Measurements from ENCODE around the gene PI4K2B.
"Not testable (repeated sequence)": the region's sequence is repeated elsewhere in the genome, so short reads cannot be mapped to it uniquely, and the experiment has no call there.

PI4K2B gene

DNA sequence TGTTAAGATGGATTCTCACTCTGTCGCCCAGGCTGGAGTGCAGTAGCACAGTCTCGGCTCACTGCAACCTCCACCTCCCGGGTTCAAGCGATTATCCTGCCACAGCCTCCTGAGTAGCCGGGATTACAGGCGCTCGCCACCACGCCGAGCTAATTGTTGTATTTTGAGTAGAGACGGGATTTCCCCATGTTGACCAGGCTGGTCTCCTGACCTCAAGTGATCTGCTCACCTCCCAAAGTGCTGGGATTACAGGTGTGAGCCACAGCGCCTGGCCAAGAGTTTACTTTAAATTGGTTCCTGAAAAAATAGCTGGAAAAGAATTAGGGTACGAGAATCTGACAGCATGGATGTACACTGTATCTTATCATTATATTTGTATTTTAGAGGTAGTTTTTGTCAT lies 20.0 kb downstream of the PI4K2B start:
- not testable (repeated sequence) for H3K27me3 Mint-ChIP-seq, H3K4me3 Mint-ChIP-seq, H3K9me3 Mint-ChIP-seq, ATAC-seq, DNase-seq, H3K27ac Mint-ChIP-seq
- peaks cover 22% of the 10 kb centered on the region for H3K36me3 Mint-ChIP-seq (ENCODE audit: low read depth)
- H3K4me1 Mint-ChIP-seq = peaks cover 27% of the 10 kb centered on the region

DNA sequence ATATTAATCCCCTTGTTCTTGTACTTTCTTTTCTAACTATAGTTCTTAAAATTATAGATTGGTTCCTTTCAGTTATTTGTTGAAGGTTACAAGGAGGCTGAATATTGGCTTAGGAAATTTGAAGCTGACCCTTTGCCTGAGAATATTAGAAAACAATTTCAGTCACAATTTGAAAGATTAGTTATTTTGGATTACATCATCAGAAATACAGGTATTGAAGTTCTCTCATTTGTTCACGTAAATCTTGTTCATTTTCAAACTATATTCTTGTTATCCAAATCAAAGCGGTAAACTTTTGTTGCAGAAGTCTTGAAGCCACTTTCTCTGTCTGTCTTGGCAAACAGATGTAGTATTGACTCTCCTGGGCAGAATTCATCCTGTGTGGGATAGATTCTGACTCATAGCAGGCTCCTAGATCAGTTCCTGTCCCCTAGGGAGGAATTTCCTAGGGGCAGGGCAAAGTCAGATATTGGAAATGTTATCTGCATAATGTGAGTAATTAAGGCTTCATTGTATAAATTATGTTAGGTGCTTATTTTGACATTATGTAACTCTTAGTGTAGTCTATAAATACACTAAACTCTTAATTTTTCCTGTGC lies 25.2 kb downstream of the PI4K2B start:
- H3K36me3 Mint-ChIP-seq (ENCODE audit: low read depth) = peaks cover 32% of the 10 kb centered on the region
- no peak overlapping the region for H3K4me3 Mint-ChIP-seq
- H3K9me3 Mint-ChIP-seq = no peaks in the 10 kb centered on the region
- H3K4me1 Mint-ChIP-seq = no peaks in the 10 kb centered on the region
- no peaks in the 10 kb centered on the region for H3K27me3 Mint-ChIP-seq
- DNase-seq (no peak), ATAC-seq (no peak)
- no peak overlapping the region for H3K27ac Mint-ChIP-seq

DNA sequence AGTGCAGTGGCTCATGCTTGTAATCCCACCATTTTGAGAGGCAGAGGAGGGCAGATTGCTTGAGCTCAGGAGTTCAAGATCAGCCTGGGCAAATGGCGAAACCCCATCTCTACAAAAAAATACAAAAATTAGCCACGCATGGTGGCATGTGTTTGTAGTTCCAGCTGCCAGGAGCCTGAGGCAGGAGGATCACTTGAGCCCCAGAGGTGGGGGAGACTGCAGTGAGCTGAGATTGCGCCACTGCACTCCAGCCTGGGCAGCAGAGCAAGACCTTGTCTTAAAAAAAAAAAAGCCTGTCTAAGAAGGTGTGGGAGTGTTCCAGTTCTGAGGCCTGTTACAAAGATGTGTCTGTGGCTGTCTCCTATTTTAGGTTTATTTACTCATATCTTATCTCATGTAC lies 38.0 kb downstream of the PI4K2B start:
- no peaks in the 10 kb centered on the region for H3K27me3 Mint-ChIP-seq
- no peak for DNase-seq
- H3K27ac Mint-ChIP-seq = no peak overlapping the region
- H3K4me1 Mint-ChIP-seq = no peaks in the 10 kb centered on the region
- H3K9me3 Mint-ChIP-seq = no peaks in the 10 kb centered on the region
- peaks cover 23% of the 10 kb centered on the region for H3K36me3 Mint-ChIP-seq (ENCODE audit: low read depth)
- H3K4me3 Mint-ChIP-seq = no peak overlapping the region
- ATAC-seq = no peak

DNA sequence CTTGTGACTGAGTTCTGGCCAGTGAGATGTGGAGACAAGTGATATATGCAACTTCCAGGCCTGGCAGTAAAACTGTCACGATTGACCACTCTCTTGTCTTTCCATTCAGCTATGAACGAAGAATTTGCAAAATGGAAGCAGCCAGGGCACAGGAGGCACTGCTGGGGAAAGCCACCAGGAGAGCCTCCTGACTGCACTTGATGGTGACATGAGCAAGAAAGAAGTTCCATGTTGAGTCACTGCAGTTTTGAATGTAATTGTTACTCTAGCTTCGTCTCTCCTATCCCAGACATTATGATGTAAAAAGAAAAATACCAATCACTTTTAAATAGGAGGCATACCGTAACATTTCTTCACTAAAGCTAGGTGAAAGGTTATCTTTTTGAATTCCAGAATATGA lies 46.4 kb downstream of the PI4K2B start:
- DNase-seq (no peak), ATAC-seq (no peak)
- Mint-ChIP-seq H3K4me3 (no peak overlapping the region), H3K27ac (no peak overlapping the region), H3K36me3 (ENCODE audit: low read depth) (peaks cover 31% of the 10 kb centered on the region), H3K4me1 (no peaks in the 10 kb centered on the region), H3K9me3 (peaks cover 4% of the 10 kb centered on the region), H3K27me3 (no peaks in the 10 kb centered on the region)

DNA sequence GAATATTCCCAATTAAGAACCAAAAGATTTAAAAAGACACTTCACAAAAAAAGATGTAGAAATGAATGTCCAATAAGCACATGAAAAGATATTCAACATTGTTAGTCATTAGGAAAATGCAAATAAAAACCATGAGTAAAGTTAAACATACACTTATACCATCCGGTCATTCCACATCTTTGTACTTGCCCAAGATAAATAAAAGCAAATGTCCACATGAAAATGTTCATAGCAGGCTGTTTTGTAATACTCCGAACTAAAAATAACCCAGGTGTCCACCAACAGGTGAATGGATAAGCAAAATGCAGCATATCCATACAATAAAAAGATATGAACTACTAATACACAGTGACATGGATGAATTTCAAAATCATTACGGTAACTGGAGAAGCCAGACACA lies 50.1 kb downstream of the PI4K2B start:
- H3K4me1 Mint-ChIP-seq = no peaks in the 10 kb centered on the region
- peaks cover 2% of the 10 kb centered on the region for H3K27me3 Mint-ChIP-seq
- DNase-seq = no peak
- peaks cover 24% of the 10 kb centered on the region for H3K36me3 Mint-ChIP-seq (ENCODE audit: low read depth)
- no peak overlapping the region for H3K4me3 Mint-ChIP-seq
- peaks cover 17% of the 10 kb centered on the region for H3K9me3 Mint-ChIP-seq
- no peak for ATAC-seq
- H3K27ac Mint-ChIP-seq = no peak overlapping the region

DNA sequence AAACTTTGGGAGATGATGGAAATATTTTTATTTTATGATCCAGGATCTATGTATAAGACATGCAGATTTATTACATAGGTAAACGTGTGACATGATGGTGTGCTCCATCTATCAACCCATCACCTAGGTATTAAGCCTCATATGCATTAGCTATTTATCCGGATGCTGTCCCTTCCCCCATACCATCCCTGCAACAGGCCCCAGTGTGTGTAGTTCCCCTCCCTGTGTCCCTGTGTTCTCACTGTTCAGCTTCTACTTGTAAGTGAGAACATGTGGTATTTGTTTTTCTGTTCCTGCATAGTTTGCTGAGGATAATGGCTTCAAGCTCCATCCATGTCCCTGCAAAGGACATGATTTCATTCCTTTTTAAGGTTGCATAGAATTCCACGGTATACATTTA lies 50.6 kb downstream of the PI4K2B start:
- H3K36me3 Mint-ChIP-seq (ENCODE audit: low read depth) = peaks cover 24% of the 10 kb centered on the region
- peaks cover 2% of the 10 kb centered on the region for H3K27me3 Mint-ChIP-seq
- H3K4me1 Mint-ChIP-seq = no peaks in the 10 kb centered on the region
- no peak for ATAC-seq
- H3K4me3 Mint-ChIP-seq = no peak overlapping the region
- H3K9me3 Mint-ChIP-seq = peaks cover 17% of the 10 kb centered on the region
- DNase-seq = no peak
- no peak overlapping the region for H3K27ac Mint-ChIP-seq

DNA sequence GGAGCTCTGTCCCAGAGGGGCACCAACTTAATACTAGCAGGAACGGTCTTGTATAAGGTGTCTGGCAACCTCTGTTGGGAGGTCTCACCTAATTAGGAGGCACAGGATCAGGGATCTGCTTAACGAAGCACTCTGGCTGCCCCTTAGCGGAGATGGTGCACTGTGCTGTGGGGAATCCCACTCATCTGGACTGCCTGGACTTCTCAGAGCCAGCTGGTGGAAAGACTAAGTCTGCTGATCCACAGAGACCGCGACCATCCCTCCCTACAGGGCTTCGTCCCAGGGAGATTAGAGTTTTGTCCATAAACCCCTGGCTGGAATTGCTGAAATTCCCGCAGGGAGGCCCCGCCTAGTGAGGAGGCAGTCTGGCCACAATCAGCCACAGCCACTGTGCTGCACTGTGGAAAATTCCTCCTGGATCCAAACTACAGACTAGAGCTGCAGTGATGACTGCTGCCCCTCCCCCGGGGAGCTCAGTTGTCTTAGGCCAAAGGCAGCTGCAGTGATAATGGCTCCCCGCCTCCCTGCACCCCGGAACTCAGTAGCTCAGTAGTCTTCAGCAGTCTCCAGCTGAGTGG lies 56.7 kb downstream of the PI4K2B start:
- no peak overlapping the region for H3K4me3 Mint-ChIP-seq
- H3K27ac Mint-ChIP-seq = no peak overlapping the region
- H3K4me1 Mint-ChIP-seq = no peaks in the 10 kb centered on the region
- peaks cover 13% of the 10 kb centered on the region for H3K9me3 Mint-ChIP-seq
- H3K27me3 Mint-ChIP-seq = peaks cover 6% of the 10 kb centered on the region
- peaks cover 4% of the 10 kb centered on the region for H3K36me3 Mint-ChIP-seq (ENCODE audit: low read depth)
- ATAC-seq (no peak), DNase-seq (no peak)

DNA sequence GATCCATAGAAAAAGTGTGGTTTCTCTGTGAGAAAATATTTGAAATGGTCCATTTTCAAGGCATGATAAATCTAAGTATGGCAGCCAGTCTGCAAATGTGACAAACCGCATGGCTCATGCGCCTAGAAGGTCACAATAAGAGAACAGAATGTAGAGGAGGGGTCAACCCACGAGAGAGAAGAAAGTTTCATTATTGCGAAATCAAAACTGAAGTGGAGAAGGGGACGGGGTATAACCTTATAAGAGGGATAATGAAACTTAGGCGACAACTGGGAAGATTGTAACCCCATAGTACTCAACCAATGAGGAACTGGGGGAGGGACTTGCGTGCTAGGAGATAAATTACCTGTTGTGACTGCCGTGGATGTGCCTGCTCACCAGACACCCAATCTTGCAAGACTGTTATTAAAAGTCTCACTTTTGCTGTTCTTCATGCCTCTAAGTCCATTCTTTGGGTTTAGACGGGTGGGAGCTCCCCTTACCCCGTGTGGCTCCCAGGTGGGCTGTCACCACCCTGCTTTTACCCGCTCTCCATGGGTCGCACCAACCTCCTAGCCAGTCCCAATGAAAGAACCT lies 57.4 kb downstream of the PI4K2B start:
- peaks cover 13% of the 10 kb centered on the region for H3K9me3 Mint-ChIP-seq
- no peak overlapping the region for H3K4me3 Mint-ChIP-seq
- no peak overlapping the region for H3K27ac Mint-ChIP-seq
- ATAC-seq = no peak
- peaks cover 4% of the 10 kb centered on the region for H3K36me3 Mint-ChIP-seq (ENCODE audit: low read depth)
- H3K27me3 Mint-ChIP-seq = peaks cover 8% of the 10 kb centered on the region
- H3K4me1 Mint-ChIP-seq = no peaks in the 10 kb centered on the region
- DNase-seq = no peak

DNA sequence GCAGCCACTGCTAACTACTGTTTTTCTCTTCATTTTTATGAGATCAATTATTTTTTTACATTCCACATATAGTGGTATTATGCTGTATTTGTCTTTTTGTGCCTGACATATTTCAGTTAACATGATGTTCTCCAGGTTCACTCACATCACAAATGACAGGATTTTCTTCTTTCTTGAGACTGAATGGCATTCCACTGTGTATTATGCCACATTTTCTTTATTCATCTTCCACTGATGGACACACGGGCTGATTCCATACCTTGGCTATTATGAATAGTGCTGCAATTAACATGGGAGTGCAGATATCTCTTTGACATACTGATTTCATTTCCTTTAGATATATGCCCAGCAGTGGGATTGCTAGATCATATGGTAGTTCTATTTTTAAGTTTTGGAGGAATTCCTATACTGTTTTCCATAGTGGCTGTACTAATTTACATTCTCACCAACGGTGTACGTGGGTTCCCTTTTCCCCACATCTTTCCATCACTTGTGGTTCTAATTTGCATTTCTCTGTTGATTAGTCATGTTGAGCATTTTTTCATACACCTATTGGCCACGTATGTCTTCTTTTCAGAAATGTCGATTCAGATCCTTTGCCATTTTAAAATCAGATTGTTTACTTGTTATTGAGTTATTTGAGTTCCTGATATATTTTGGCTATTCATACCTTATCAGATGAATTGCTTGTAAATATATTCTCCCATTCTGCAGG lies 63.9 kb downstream of the PI4K2B start:
- DNase-seq (no peak), ATAC-seq (no peak)
- Mint-ChIP-seq H3K27me3 (peaks cover 24% of the 10 kb centered on the region), H3K36me3 (ENCODE audit: low read depth) (no peaks in the 10 kb centered on the region), H3K27ac (no peak overlapping the region), H3K4me1 (peaks cover 10% of the 10 kb centered on the region), H3K9me3 (no peaks in the 10 kb centered on the region), H3K4me3 (no peak overlapping the region)

DNA sequence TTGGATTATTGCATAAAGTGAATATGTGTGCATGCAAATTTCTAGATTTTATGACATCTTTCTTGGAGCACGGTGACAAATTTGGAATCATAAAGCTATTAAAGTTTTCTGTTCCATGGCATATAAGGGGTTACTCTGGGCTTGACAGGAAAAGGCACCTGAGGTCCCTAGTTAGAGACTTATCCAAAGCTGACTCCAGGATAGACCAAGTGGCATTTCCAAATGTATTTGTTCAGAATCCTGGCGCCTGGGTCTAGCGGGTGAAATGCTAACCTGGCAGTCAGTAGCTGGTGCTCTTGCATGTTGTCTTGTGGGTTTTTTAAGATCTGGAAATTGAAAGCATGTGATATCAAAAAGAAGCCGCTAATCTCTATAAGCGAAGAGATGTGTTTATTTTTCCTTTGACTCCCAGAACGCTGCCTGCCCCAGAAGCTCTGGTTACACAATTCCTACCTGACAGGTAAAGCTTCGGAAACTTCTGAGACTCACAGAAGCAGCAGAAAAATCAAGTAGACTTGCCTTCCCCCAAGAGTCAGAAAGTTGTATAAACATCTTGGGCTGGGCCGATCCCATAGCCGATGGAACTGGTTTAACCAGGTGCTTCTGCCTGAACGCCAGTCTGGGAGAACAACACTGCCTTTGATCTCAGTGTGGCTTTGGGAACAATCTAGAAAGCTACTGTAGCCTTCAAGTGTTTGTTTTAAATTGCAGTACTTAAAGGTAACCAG lies 65.8 kb downstream of the PI4K2B start:
- Mint-ChIP-seq H3K9me3 (no peaks in the 10 kb centered on the region), H3K4me3 (no peak overlapping the region), H3K36me3 (ENCODE audit: low read depth) (no peaks in the 10 kb centered on the region), H3K27ac (no peak overlapping the region), H3K27me3 (peaks cover 21% of the 10 kb centered on the region), H3K4me1 (peaks cover 10% of the 10 kb centered on the region)
- ATAC-seq = no peak
- DNase-seq = no peak

DNA sequence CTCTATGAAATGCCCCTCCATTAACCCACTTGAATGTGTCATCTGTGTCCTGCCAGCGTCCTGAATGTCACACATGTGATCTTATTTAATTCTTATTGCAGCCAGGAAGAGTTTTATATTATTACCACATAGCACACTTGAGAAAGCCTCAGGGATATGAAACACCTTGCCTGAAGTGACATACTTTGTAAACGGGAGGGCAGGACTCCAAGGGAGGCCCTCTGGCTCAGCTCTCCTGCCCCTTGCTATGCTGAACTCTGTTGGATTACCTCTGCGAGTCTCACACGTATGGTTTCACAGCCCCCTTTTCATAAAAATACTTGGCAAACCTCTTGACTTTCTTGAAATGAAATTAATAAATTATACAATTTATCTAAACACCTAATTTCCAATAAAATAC lies 67.6 kb downstream of the PI4K2B start:
- no peak overlapping the region for H3K27ac Mint-ChIP-seq
- H3K4me3 Mint-ChIP-seq = no peak overlapping the region
- H3K9me3 Mint-ChIP-seq = no peaks in the 10 kb centered on the region
- ATAC-seq (no peak), DNase-seq (no peak)
- no peaks in the 10 kb centered on the region for H3K36me3 Mint-ChIP-seq (ENCODE audit: low read depth)
- H3K27me3 Mint-ChIP-seq = peaks cover 18% of the 10 kb centered on the region
- peaks cover 10% of the 10 kb centered on the region for H3K4me1 Mint-ChIP-seq

DNA sequence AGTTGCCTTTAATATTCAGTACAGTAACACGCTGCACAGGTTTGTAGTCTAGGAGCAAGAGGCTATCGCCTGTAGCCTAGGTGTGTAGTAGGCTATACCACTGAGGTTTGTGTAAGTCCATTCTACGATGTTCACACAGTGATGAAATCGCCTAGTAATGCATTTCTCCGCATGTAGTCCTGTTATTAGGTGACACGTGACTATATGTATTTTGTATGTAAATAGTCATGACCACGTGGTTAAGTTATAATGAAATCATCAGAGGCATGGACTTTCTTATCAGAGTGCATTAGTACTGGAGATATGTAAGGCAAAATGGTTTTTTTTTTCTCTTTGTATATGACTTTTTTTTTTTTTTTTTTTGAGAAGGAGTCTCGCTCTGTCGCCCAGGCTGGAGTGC lies 68.8 kb downstream of the PI4K2B start:
- Mint-ChIP-seq H3K27ac (no peak overlapping the region), H3K4me1 (peaks cover 9% of the 10 kb centered on the region), H3K4me3 (no peak overlapping the region), H3K36me3 (ENCODE audit: low read depth) (no peaks in the 10 kb centered on the region), H3K27me3 (peaks cover 18% of the 10 kb centered on the region), H3K9me3 (no peaks in the 10 kb centered on the region)
- ATAC-seq = no peak
- DNase-seq = no peak

DNA sequence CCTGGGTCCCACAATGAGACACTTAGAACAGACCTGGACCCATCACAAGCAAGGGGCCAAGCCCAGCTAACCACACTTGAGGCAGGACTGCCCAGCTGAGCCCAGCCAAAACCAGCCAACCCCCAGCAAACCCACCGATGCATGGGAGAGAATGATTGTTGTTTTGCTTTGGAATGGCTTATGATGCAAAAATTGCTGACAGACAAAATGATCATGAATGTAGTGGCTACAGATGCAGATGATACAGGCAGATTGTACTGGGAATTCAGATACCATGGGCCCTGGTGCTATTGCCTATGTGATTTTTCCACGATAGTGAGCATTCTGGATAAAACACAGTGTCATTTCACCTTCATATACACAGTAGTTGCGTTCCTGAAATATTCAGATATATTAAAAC lies 69.7 kb downstream of the PI4K2B start:
- Mint-ChIP-seq H3K4me3 (no peak overlapping the region), H3K27ac (no peak overlapping the region), H3K4me1 (no peaks in the 10 kb centered on the region), H3K36me3 (ENCODE audit: low read depth) (no peaks in the 10 kb centered on the region), H3K9me3 (no peaks in the 10 kb centered on the region), H3K27me3 (peaks cover 21% of the 10 kb centered on the region)
- no peak for DNase-seq
- no peak for ATAC-seq

DNA sequence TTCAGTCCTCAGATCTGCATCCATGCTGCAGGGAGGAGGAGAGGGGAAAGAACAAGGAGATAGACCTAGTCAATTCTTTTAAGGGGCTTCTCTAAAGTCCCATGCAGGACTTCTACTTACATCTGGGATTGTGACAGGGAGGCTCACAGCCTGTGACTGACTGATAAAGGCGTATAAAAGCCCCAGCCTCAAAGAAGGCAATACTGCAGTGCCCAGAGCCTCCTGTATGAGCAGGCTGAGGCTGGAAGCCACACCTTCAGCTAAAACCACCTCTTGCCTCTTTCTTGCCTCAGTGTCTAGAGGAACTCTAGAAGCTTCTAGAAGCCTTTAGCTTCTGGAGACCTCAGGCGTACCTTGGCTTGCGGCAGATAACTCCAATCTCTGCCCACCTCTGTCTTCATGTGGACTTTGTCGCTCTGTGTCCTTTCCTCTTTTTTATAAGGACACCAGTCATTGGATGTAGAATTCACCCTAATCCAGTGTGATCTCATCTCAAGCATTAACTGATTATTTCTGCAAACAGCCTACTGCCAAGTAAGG lies 72.8 kb downstream of the PI4K2B start:
- DNase-seq (no peak), ATAC-seq (no peak)
- no peak overlapping the region for H3K4me3 Mint-ChIP-seq
- H3K36me3 Mint-ChIP-seq (ENCODE audit: low read depth) = no peaks in the 10 kb centered on the region
- peaks cover 7% of the 10 kb centered on the region for H3K27me3 Mint-ChIP-seq
- H3K27ac Mint-ChIP-seq = no peak overlapping the region
- H3K9me3 Mint-ChIP-seq = no peaks in the 10 kb centered on the region
- H3K4me1 Mint-ChIP-seq = peaks cover 7% of the 10 kb centered on the region

All from activated naive CD8-positive, alpha-beta T cell treated with anti-CD3 and anti-CD28 coated beads, Interleukin-2, amount 50 U/mL, for 24 hours (primary cell).